ENCODE measurements around the gene TDG.
"Not testable (repeated sequence)": the region's sequence is repeated elsewhere in the genome, so short reads cannot be mapped to it uniquely, and the experiment has no call there.

TDG gene

GRCh38 chr12:103960616-103961227 lies 5.0 kb upstream of the TDG start:
- DNase-seq, result no peak

GRCh38 chr12:103962493-103962892 lies 3.2 kb upstream of the TDG start:
- DNase-seq, result no peak

- DNase-seq, result no peak
Measured at GRCh38 chr12:103964805-103965204, 867 bp upstream of the TDG start.

- no peak for DNase-seq
Measured at GRCh38 chr12:103965255-103965589, 450 bp upstream of the TDG start.

GRCh38 chr12:103966736-103967135 lies 1.1 kb downstream of the TDG start:
- DNase-seq, result no peak

GRCh38 chr12:103969391-103969790 lies 3.7 kb downstream of the TDG start:
- no peak for DNase-seq

GRCh38 chr12:103973909-103974308 lies 8.2 kb downstream of the TDG start:
- no peak for DNase-seq

- no peak for DNase-seq
Measured at GRCh38 chr12:103975368-103975767, 9.7 kb downstream of the TDG start.

- no peak for DNase-seq
Measured at GRCh38 chr12:103978384-103978982, 12.8 kb downstream of the TDG start.

- no peak for DNase-seq
Measured at GRCh38 chr12:103986829-103987228, 21.2 kb downstream of the TDG start.

- DNase-seq, result no peak
Measured at GRCh38 chr12:103994235-103994634, 28.6 kb downstream of the TDG start.

GRCh38 chr12:103996595-103996994 lies 30.9 kb downstream of the TDG start:
- DNase-seq, result no peak

GRCh38 chr12:103997286-103997900 lies 31.7 kb downstream of the TDG start:
- no peak for DNase-seq

GRCh38 chr12:103998976-103999375 lies 33.3 kb downstream of the TDG start:
- no peak for DNase-seq

GRCh38 chr12:104000807-104001434 lies 35.2 kb downstream of the TDG start:
- no peak for DNase-seq

- no peak for DNase-seq
Measured at GRCh38 chr12:104002686-104003085, 37.0 kb downstream of the TDG start.

GRCh38 chr12:104003596-104003995 lies 37.9 kb downstream of the TDG start:
- no peak for DNase-seq

- no peak for DNase-seq
Measured at GRCh38 chr12:104006929-104007328, 41.3 kb downstream of the TDG start.

- DNase-seq, result no peak
Measured at GRCh38 chr12:104010121-104010520, 44.4 kb downstream of the TDG start.

- DNase-seq, result no peak
Measured at GRCh38 chr12:104010606-104011169, 45.0 kb downstream of the TDG start.

GRCh38 chr12:104011253-104011652 lies 45.6 kb downstream of the TDG start:
- no peak for DNase-seq

GRCh38 chr12:104012331-104012730 lies 46.7 kb downstream of the TDG start:
- no peak for DNase-seq

- DNase-seq, result not testable (repeated sequence)
Measured at GRCh38 chr12:104021862-104022261, 56.2 kb downstream of the TDG start.

GRCh38 chr12:104022786-104023185 lies 57.1 kb downstream of the TDG start:
- no peak for DNase-seq

Measured in activated CD4-positive, alpha-beta T cell treated with anti-CD3 and anti-CD28 coated beads, Interleukin-2, amount 50 U/mL, for 16 hours (primary cell).